NT2/D1 (cell line): Measurements from ENCODE around the gene ZNF594.
"Not testable (repeated sequence)": the region's sequence is repeated elsewhere in the genome, so short reads cannot be mapped to it uniquely, and the experiment has no call there.

Experiments
- YY1 ChIP-seq: IDR thresholded peaks from 2 replicates; pipeline ENCODE4 v1.6.1; 2011; ENCODE audit not compliant: insufficient read length, insufficient read depth
- ZNF274 ChIP-seq: IDR thresholded peaks from 2 replicates; pipeline ENCODE4 v1.6.1; 2011; ENCODE audit warnings: mild to moderate bottlenecking, low read depth, low read length

DNA sequence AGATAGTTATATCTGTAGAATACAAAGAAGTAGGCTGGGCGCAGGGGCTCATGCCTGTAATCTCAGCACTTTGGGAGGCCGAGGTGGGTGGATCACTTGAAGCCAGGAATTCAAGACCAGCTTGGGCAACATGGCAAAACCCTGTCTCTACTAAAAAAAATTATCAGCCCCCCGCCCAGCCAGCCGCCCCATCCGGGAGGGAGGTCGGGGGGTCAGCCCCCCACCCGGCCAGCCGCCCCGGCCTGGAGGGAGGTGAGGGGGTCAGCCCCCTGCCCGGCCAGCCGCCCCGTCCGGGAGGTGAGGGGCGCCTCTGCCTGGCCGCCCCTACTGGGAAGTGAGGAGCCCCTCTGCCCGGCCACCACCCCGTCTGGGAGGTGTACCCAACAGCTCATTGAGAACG, 48.8 kb downstream of the ZNF594 start:
- not testable (repeated sequence) for TF ChIP-seq YY1, ZNF274
